ENCODE results near the gene LAMA2. TPM values are rescaled to one million over a fixed set of nuclear protein-coding genes. Genes with fewer than 3 reads are reported as not detected.

LAMA2 gene
- polyA plus RNA-seq, 3 donors, result not detected

GRCh38 chr6:129113637-129114036 is 230.7 kb downstream of the LAMA2 start:
- Mint-ChIP-seq H3K4me1 (no peaks in the 10 kb centered on the region), H3K4me3 (no peak overlapping the region), H3K27ac (no peak overlapping the region)

GRCh38 chr6:129114636-129115391 is 231.9 kb downstream of the LAMA2 start:
- no peak overlapping the region for H3K27ac ChIP-seq (ENCODE audit: low read depth in 1 of 2, low read length in 2 of 2)
- Mint-ChIP-seq H3K4me3 (no peak overlapping the region), H3K27me3 (ENCODE audit: low read depth in 3 of 3) (no peaks in the 10 kb centered on the region), H3K9me3 (no peaks in the 10 kb centered on the region), H3K27ac (no peak overlapping the region), H3K36me3 (no peaks in the 10 kb centered on the region), H3K4me1 (no peaks in the 10 kb centered on the region)
- no peaks in the 10 kb centered on the region for H3K36me3 ChIP-seq (replicated peaks in 1 of 2; ENCODE audit: control insufficient read depth in 1 of 2, insufficient read depth in 2 of 2, low read length in 2 of 2)
- H4K20me1 ChIP-seq (ENCODE audit: insufficient read depth, low read length), result no peaks in the 10 kb centered on the region
- H3K4me3 ChIP-seq (replicated peaks in 1 of 3; ENCODE audit: low read depth in 2 of 3, low read length in 3 of 3), result no peak overlapping the region
- no peak overlapping the region for H3K9ac ChIP-seq (ENCODE audit: insufficient read depth, low read length, poor library complexity, severe bottlenecking)
- TF ChIP-seq, protein P1, sequence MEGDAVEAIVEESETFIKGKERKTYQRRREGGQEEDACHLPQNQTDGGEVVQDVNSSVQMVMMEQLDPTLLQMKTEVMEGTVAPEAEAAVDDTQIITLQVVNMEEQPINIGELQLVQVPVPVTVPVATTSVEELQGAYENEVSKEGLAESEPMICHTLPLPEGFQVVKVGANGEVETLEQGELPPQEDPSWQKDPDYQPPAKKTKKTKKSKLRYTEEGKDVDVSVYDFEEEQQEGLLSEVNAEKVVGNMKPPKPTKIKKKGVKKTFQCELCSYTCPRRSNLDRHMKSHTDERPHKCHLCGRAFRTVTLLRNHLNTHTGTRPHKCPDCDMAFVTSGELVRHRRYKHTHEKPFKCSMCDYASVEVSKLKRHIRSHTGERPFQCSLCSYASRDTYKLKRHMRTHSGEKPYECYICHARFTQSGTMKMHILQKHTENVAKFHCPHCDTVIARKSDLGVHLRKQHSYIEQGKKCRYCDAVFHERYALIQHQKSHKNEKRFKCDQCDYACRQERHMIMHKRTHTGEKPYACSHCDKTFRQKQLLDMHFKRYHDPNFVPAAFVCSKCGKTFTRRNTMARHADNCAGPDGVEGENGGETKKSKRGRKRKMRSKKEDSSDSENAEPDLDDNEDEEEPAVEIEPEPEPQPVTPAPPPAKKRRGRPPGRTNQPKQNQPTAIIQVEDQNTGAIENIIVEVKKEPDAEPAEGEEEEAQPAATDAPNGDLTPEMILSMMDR (IDR thresholded peaks at IDR 0.05), result no peak
- no peak for DNase-seq
- no peaks in the 10 kb centered on the region for H3K9me3 ChIP-seq (replicated peaks in 1 of 2; ENCODE audit: control insufficient read depth in 1 of 2, insufficient read depth in 1 of 2, low read length in 2 of 2)
- H3K79me2 ChIP-seq (ENCODE audit: insufficient read depth, low read length), result no peaks in the 10 kb centered on the region
- no peaks in the 10 kb centered on the region for H3K4me1 ChIP-seq (ENCODE audit: control insufficient read depth in 1 of 2, insufficient read depth in 2 of 2, low read length in 2 of 2)
- WGBS (ENCODE audit: insufficient coverage), result no CpG with 5 or more reads among the region's 5 CpGs
- no peak overlapping the region for H3K4me2 ChIP-seq (replicated peaks; ENCODE audit: extremely low read depth, low read length, poor library complexity, severe bottlenecking)
- intact Hi-C loops (cut with micrococcal nuclease), result no loop called here
- H2AFZ ChIP-seq (ENCODE audit: insufficient read depth, low read depth, low read length, poor library complexity, severe bottlenecking), result no peak overlapping the region
- no peaks in the 10 kb centered on the region for H3K27me3 ChIP-seq (ENCODE audit: control insufficient read depth in 2 of 2, insufficient read depth in 2 of 2, low read length in 2 of 2)

More at GRCh38 chr6:129113637-129114036, 230.7 kb downstream of the LAMA2 start:
- H3K27ac ChIP-seq (ENCODE audit: low read depth in 1 of 2, low read length in 2 of 2), result no peak overlapping the region
- H3K4me2 ChIP-seq (replicated peaks; ENCODE audit: extremely low read depth, low read length, poor library complexity, severe bottlenecking), result no peak overlapping the region
- H3K27me3 ChIP-seq (ENCODE audit: control insufficient read depth in 2 of 2, insufficient read depth in 2 of 2, low read length in 2 of 2), result no peaks in the 10 kb centered on the region
- no peak overlapping the region for H3K9ac ChIP-seq (ENCODE audit: insufficient read depth, low read length, poor library complexity, severe bottlenecking)
- H4K20me1 ChIP-seq (ENCODE audit: insufficient read depth, low read length), result no peaks in the 10 kb centered on the region
- H2AFZ ChIP-seq (ENCODE audit: insufficient read depth, low read depth, low read length, poor library complexity, severe bottlenecking), result no peak overlapping the region
- H3K36me3 ChIP-seq (replicated peaks in 1 of 2; ENCODE audit: control insufficient read depth in 1 of 2, insufficient read depth in 2 of 2, low read length in 2 of 2), result no peaks in the 10 kb centered on the region
- no peaks in the 10 kb centered on the region for H3K9me3 ChIP-seq (replicated peaks in 1 of 2; ENCODE audit: control insufficient read depth in 1 of 2, insufficient read depth in 1 of 2, low read length in 2 of 2)
- H3K79me2 ChIP-seq (ENCODE audit: insufficient read depth, low read length), result no peaks in the 10 kb centered on the region
- DNase-seq, result no peak
- H3K4me3 ChIP-seq (replicated peaks in 1 of 3; ENCODE audit: low read depth in 2 of 3, low read length in 3 of 3), result no peak overlapping the region
- H3K27me3 Mint-ChIP-seq (ENCODE audit: low read depth in 3 of 3), result no peaks in the 10 kb centered on the region
- H3K9me3 Mint-ChIP-seq, result peaks cover 0 to 1% (median 0%) of the 10 kb centered on the region in 7 donors
- H3K4me1 ChIP-seq (ENCODE audit: control insufficient read depth in 1 of 2, insufficient read depth in 2 of 2, low read length in 2 of 2), result no peaks in the 10 kb centered on the region
- intact Hi-C loops (cut with micrococcal nuclease), result no loop called here
- no peaks in the 10 kb centered on the region for H3K36me3 Mint-ChIP-seq
- WGBS (ENCODE audit: insufficient coverage), result no CpG with 5 or more reads among the region's 1 CpG
- TF ChIP-seq, protein P1 (IDR thresholded peaks at IDR 0.05), result no peak
